MCF 10A (cell line): ENCODE results near the gene RPS6KA4. TPM values are rescaled to one million over a fixed set of nuclear protein-coding genes. Genes with fewer than 3 reads are reported as not detected.

Source experiments
- BruUV-seq: library from RNA; stranded (reverse); fragments of 400-500 nt; replicated peaks from 2 replicates; lab custom pipeline; 2021; lab: Mats Ljungman, UMichigan
- CTCF ChIA-PET: fragments of 300-600 bp; sonication (Branson Sonifier 250); formaldehyde crosslinking; extraction: SDS; loops from one replicate; lab custom pipeline; 2021; ENCODE audit warnings: antibody characterized with exemption, inconsistent platforms; lab: Yijun Ruan, JAX
- POLR2A ChIA-PET: fragments of 300-600, 350-650 bp; sonication (Branson Sonifier 250); formaldehyde crosslinking; extraction: SDS; loops from one replicate; lab custom pipeline; 2020; ENCODE audit warnings: antibody characterized with exemption, inconsistent platforms; lab: Yijun Ruan, JAX
- DNase-seq: peaks from one replicate; pipeline ENCODE4 v3.0.0-alpha.2; 2018; ENCODE audit not compliant: unreplicated experiment
- H3K27ac Mint-ChIP-seq: one replicate; pipeline ENCODE4 v1.8.0; 2022; ENCODE audit warnings: mild to moderate bottlenecking, low read depth, mixed read lengths; ENCODE audit not compliant: unreplicated experiment
- H3K27me3 Mint-ChIP-seq: one replicate; pipeline ENCODE4 v1.8.0; 2022; ENCODE audit warnings: mixed read lengths; ENCODE audit not compliant: insufficient read depth, unreplicated experiment
- H3K36me3 Mint-ChIP-seq: one replicate; pipeline ENCODE4 v1.8.0; 2022; ENCODE audit warnings: mild to moderate bottlenecking, moderate library complexity, mixed read lengths; ENCODE audit not compliant: insufficient read depth, unreplicated experiment
- H3K4me1 Mint-ChIP-seq: one replicate; pipeline ENCODE4 v1.8.0; 2022; ENCODE audit warnings: mixed read lengths; ENCODE audit not compliant: insufficient read depth, unreplicated experiment
- H3K4me3 Mint-ChIP-seq: one replicate; pipeline ENCODE4 v1.8.0; 2022; ENCODE audit warnings: mild to moderate bottlenecking, moderate library complexity, mixed read lengths; ENCODE audit not compliant: unreplicated experiment
- H3K9me3 Mint-ChIP-seq: one replicate; pipeline ENCODE4 v1.8.0; 2022; ENCODE audit warnings: mixed read lengths; ENCODE audit not compliant: unreplicated experiment
- CTCF ChIP-seq: fragments of 200-600 bp; IDR thresholded peaks from one replicate; pipeline ENCODE4 v1.8.0; 2022; ENCODE audit warnings: antibody characterized with exemption, mild to moderate bottlenecking; ENCODE audit not compliant: unreplicated experiment
- intact Hi-C: fragments of 100-400 bp; cut with micrococcal nuclease; formaldehyde crosslinking; loops from 2 replicates; pipeline ENCODE4 v1.14.1; 2022
- total RNA-seq: library from RNA; stranded (reverse); gene quantifications from 2 replicates; pipeline ENCODE4 v1.2.3, GENCODE V29; 2022

Gene RPS6KA4
- total RNA-seq, 1 experiment from 2014 or later: 42.5 TPM

GRCh38 chr11:64364435-64364834 lies 5.5 kb downstream of the RPS6KA4 start:
- no peaks in the 10 kb centered on the region for H3K9me3 Mint-ChIP-seq
- H3K36me3 Mint-ChIP-seq: peaks cover 55% of the 10 kb centered on the region
- intact Hi-C loops: no loop called here
- H3K4me1 Mint-ChIP-seq: peaks cover 9% of the 10 kb centered on the region
- ChIA-PET CTCF (interaction anchor here (0.6 to 0.7 kb wide), 2 partner anchors 46 to 86 kb away, joined by 3 read pairs; no protein-coding TSS in a partner anchor), POLR2A (interaction anchor here (0.6 kb wide), 1 partner anchor 11 kb away, joined by 3 read pairs; no protein-coding TSS in a partner anchor)
- no TSS peak for BruUV-seq
- H3K4me3 Mint-ChIP-seq: no peak overlapping the region
- no peak overlapping the region for H3K27ac Mint-ChIP-seq
- no peaks in the 10 kb centered on the region for H3K27me3 Mint-ChIP-seq
- DNase-seq: no peak
- no peak for TF ChIP-seq CTCF

GRCh38 chr11:64364911-64365310 lies 5.9 kb downstream of the RPS6KA4 start:
- CTCF ChIA-PET: interaction anchor here (0.6 to 0.7 kb wide), 2 partner anchors 46 to 86 kb away, joined by 3 read pairs; no protein-coding TSS in a partner anchor
- no peak for TF ChIP-seq CTCF
- DNase-seq: no peak
- Mint-ChIP-seq H3K27ac (no peak overlapping the region), H3K9me3 (no peaks in the 10 kb centered on the region), H3K27me3 (no peaks in the 10 kb centered on the region), H3K36me3 (peaks cover 60% of the 10 kb centered on the region), H3K4me1 (peaks cover 4% of the 10 kb centered on the region), H3K4me3 (no peak overlapping the region)
- intact Hi-C loops: no loop called here
- no TSS peak for BruUV-seq
- POLR2A ChIA-PET: interaction anchor here (0.6 kb wide), 1 partner anchor 12 kb away, joined by 3 read pairs; no protein-coding TSS in a partner anchor

- H3K9me3 Mint-ChIP-seq: no peaks in the 10 kb centered on the region
- peaks cover 64% of the 10 kb centered on the region for H3K36me3 Mint-ChIP-seq
- DNase-seq: no peak
- no peaks in the 10 kb centered on the region for H3K27me3 Mint-ChIP-seq
- intact Hi-C loops: no loop called here
- no TSS peak for BruUV-seq
- no peak overlapping the region for H3K4me3 Mint-ChIP-seq
- ChIA-PET CTCF (interaction anchor here (0.7 to 1.1 kb wide), 2 partner anchors 12 to 63 kb away, joined by 3 to 4 read pairs; no protein-coding TSS in a partner anchor), POLR2A (interaction anchor here (0.7 to 1.6 kb wide), 3 partner anchors 10 to 338 kb away, joined by 3 to 4 read pairs (median 3); no protein-coding TSS in a partner anchor)
- no peak for TF ChIP-seq CTCF
- H3K27ac Mint-ChIP-seq: no peak overlapping the region
- no peaks in the 10 kb centered on the region for H3K4me1 Mint-ChIP-seq
These were observed 7.8 kb downstream of the RPS6KA4 start for GRCh38 chr11:64366751-64367150.

GRCh38 chr11:64367931-64368672 lies 9.1 kb downstream of the RPS6KA4 start:
- Mint-ChIP-seq H3K36me3 (peaks cover 55% of the 10 kb centered on the region), H3K27me3 (no peaks in the 10 kb centered on the region), H3K4me1 (no peaks in the 10 kb centered on the region), H3K4me3 (no peak overlapping the region), H3K9me3 (no peaks in the 10 kb centered on the region), H3K27ac (no peak overlapping the region)
- intact Hi-C loops: no loop called here
- BruUV-seq: no TSS peak
- TF ChIP-seq CTCF: no peak
- DNase-seq: no peak
- ChIA-PET CTCF (no interaction called here), POLR2A (interaction anchor here (0.5 to 1.6 kb wide), 2 partner anchors 8 to 39 kb away, joined by 3 read pairs; no protein-coding TSS in a partner anchor)
